Measurements from ENCODE around the gene RHOG. TPM values are rescaled to one million over a fixed set of nuclear protein-coding genes. Genes with fewer than 3 reads are reported as not detected.

Gene RHOG
- total RNA-seq, 1 donor from 2014 or later, result 46.8 TPM

GRCh38 chr11:3824714-3825472 lies 15.9 kb downstream of the RHOG start:
- Mint-ChIP-seq H3K27me3 (ENCODE audit: unreplicated experiment) (no peaks in the 10 kb centered on the region), H3K4me3 (ENCODE audit: unreplicated experiment) (no peak overlapping the region), H3K9me3 (ENCODE audit: unreplicated experiment) (no peaks in the 10 kb centered on the region), H3K27ac (ENCODE audit: unreplicated experiment) (no peak overlapping the region), H3K4me1 (ENCODE audit: unreplicated experiment) (peaks cover 2% of the 10 kb centered on the region), H3K36me3 (ENCODE audit: unreplicated experiment) (peaks cover 16% of the 10 kb centered on the region)
- no peak for DNase-seq (ENCODE audit: extremely low spot score, unreplicated experiment)
- peak; percentile 49 for TF ChIP-seq CTCF (IDR thresholded peaks at IDR 0.05)

- no peak for TF ChIP-seq CTCF (IDR thresholded peaks at IDR 0.05)
- Mint-ChIP-seq H3K27ac (ENCODE audit: unreplicated experiment) (no peak overlapping the region), H3K4me3 (ENCODE audit: unreplicated experiment) (no peak overlapping the region), H3K9me3 (ENCODE audit: unreplicated experiment) (no peaks in the 10 kb centered on the region), H3K4me1 (ENCODE audit: unreplicated experiment) (peaks cover 2% of the 10 kb centered on the region), H3K36me3 (ENCODE audit: unreplicated experiment) (peaks cover 16% of the 10 kb centered on the region), H3K27me3 (ENCODE audit: unreplicated experiment) (no peaks in the 10 kb centered on the region)
- no peak for DNase-seq (ENCODE audit: extremely low spot score, unreplicated experiment)
Observed at GRCh38 chr11:3823762-3824506, 16.8 kb downstream of the RHOG start.

GRCh38 chr11:3823303-3823702 lies 17.5 kb downstream of the RHOG start:
- TF ChIP-seq CTCF (IDR thresholded peaks at IDR 0.05), result no peak
- no peak overlapping the region for H3K27ac Mint-ChIP-seq (ENCODE audit: unreplicated experiment)

GRCh38 chr11:3822312-3822711 lies 18.4 kb downstream of the RHOG start:
- Mint-ChIP-seq H3K4me1 (ENCODE audit: unreplicated experiment) (peaks cover 2% of the 10 kb centered on the region), H3K27me3 (ENCODE audit: unreplicated experiment) (no peaks in the 10 kb centered on the region), H3K36me3 (ENCODE audit: unreplicated experiment) (peaks cover 10% of the 10 kb centered on the region), H3K4me3 (ENCODE audit: unreplicated experiment) (no peak overlapping the region), H3K27ac (ENCODE audit: unreplicated experiment) (no peak overlapping the region), H3K9me3 (ENCODE audit: unreplicated experiment) (no peaks in the 10 kb centered on the region)
- no peak for TF ChIP-seq CTCF (IDR thresholded peaks at IDR 0.05)
- DNase-seq (ENCODE audit: extremely low spot score, unreplicated experiment), result no peak

More at GRCh38 chr11:3823303-3823702, 17.5 kb downstream of the RHOG start:
- Mint-ChIP-seq H3K4me3 (ENCODE audit: unreplicated experiment) (no peak overlapping the region), H3K36me3 (ENCODE audit: unreplicated experiment) (peaks cover 16% of the 10 kb centered on the region), H3K27me3 (ENCODE audit: unreplicated experiment) (no peaks in the 10 kb centered on the region), H3K9me3 (ENCODE audit: unreplicated experiment) (no peaks in the 10 kb centered on the region), H3K4me1 (ENCODE audit: unreplicated experiment) (peaks cover 2% of the 10 kb centered on the region)
- no peak for DNase-seq (ENCODE audit: extremely low spot score, unreplicated experiment)

GRCh38 chr11:3820971-3821370 lies 19.8 kb downstream of the RHOG start:
- H3K27me3 Mint-ChIP-seq (ENCODE audit: unreplicated experiment), result no peaks in the 10 kb centered on the region
- no peak for TF ChIP-seq CTCF (IDR thresholded peaks at IDR 0.05)
- DNase-seq (ENCODE audit: extremely low spot score, unreplicated experiment), result no peak
- peaks cover 5% of the 10 kb centered on the region for H3K36me3 Mint-ChIP-seq (ENCODE audit: unreplicated experiment)
- no peak overlapping the region for H3K4me3 Mint-ChIP-seq (ENCODE audit: unreplicated experiment)
- H3K4me1 Mint-ChIP-seq (ENCODE audit: unreplicated experiment), result peaks cover 2% of the 10 kb centered on the region
- no peak overlapping the region for H3K27ac Mint-ChIP-seq (ENCODE audit: unreplicated experiment)
- no peaks in the 10 kb centered on the region for H3K9me3 Mint-ChIP-seq (ENCODE audit: unreplicated experiment)

Data from osteocyte (in vitro differentiated cells).